SK-MEL-5 (cell line): Measurements from ENCODE around the gene ETS2. TPM values are rescaled to one million over a fixed set of nuclear protein-coding genes. Genes with fewer than 3 reads are reported as not detected.
"Not testable (repeated sequence)": the region's sequence is repeated elsewhere in the genome, so short reads cannot be mapped to it uniquely, and the experiment has no call there.

Source experiments
- DNase-seq: peaks from one replicate; pipeline ENCODE4 v3.0.0-alpha.2; 2016; ENCODE audit warnings: low read depth, low spot score
- in situ Hi-C: cut with HindIII; loops from 2 replicates; pipeline ENCODE4 v1.10.0; 2016; ENCODE audit warnings: low sequenced_read_pairs, high pct_unique_total_duplicates, low pct_unique_long_range_greater_than_20kb
- total RNA-seq: library from RNA; depleted of rRNA; stranded (reverse); fragments of >200 nt; shearing (Covaris generic); gene quantifications from 2 replicates; pipeline ENCODE4 v1.2.3, GENCODE V29; 2014

ETS2 gene
- total RNA-seq, 1 experiment from 2014 or later, result 4.2 TPM

DNA sequence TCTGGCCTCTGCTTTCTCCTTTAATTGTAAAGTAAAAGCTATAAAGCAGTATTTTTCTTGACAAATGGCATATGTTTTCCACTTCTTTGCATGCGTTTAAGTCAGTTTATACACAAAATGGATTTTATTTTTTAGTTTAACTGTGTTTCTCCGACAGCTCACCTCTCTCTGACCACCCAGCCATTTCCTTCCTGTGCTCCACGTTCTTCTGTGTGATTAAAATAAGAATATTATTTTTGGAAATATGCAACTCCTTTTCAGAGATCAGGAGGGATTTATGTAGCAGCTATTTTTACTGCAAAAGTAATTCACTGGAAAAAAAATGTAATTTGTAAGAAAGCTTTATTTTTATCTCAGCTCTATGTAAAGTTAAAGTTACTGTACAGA lies 18.0 kb downstream of the ETS2 start:
- in situ Hi-C loops, result no loop called here
- DNase-seq, result no peak

DNA sequence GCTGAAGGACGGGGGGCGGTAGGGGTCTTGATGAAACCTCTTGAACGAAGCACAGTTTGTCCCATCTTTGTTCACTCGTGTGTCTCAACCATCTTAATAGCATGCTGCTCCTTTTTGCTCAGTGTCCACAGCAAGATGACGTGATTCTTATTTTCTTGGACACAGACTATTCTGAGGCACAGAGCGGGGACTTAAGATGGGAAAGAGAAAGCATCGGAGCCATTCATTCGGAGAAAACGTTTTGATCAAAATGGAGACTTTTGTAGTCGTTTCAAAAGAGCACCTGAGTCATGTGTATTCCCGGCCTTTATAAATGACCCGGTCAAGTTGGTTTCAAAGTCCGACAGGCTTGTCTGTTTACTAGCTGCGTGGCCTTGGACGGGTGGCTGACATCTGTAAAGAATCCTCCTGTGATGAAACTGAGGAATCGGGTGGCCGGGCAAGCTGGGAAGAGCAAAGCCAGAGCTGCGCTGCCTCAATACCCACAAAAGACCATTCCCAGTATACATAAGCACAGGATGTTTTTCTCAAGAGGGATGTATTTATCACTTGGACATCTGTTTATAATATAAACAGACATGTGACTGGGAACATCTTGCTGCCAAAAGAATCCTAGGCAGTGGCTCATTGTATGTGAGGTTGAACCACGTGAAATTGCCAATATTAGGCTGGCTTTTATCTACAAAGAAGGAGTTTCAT lies 18.5 kb downstream of the ETS2 start:
- in situ Hi-C loops, result no loop called here
- DNase-seq, result no peak

DNA sequence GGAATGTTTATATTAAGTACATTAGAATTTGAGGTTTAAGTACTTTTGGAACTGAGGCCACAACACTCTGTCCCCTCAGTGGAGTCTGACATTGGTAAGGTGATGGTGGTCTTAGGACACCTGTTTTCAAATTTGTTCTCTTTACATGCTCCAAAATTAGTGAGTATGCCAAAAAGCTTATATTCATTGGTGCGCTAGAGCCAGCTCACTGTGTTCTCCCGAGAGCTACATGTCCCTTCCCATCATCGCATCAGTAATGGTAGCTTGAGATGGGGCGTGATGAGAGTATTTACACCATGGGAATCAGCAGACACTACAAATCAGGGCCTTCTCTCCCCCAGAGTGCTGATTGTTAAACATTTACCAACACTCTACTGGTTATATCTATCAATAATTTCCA lies 19.5 kb downstream of the ETS2 start:
- no peak for DNase-seq
- in situ Hi-C loops, result no loop called here

DNA sequence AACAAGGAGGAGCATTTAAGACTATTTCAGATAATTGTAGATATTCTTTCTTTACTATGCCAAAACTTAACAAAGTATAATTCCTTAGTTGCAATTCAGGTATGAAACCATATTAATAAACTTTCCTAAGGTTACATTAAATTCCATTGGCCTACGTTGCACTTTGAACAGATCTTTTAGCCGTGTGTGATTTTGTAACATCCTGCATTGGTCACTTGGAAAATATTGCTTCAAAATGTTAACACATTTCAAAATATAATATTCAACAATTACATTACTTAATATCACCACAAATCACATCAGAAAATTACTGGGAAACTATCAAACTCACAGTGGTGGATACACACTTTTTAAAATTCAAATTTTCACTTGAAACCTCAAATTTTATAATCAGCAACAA lies 20.2 kb downstream of the ETS2 start:
- in situ Hi-C loops, result no loop called here
- no peak for DNase-seq

DNA sequence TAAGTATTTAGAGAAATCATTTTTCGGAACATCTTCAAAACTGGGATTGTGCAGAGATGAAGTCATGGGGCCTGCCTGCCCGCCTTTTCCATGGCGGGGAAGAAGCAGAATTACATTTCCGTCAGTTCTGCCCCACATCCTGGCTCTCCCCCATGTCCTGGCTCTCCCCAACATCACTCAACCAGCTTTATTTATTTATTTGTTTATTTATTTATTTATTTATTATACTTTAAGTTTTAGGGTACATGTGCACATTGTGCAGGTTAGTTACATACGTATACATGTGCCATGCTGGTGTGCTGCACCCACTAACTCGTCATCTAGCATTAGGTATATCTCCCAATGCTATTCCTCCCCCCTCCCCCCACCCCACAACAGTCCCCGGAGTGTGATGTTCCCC lies 22.4 kb downstream of the ETS2 start:
- in situ Hi-C loops, DNase-seq: not testable (repeated sequence)

DNA sequence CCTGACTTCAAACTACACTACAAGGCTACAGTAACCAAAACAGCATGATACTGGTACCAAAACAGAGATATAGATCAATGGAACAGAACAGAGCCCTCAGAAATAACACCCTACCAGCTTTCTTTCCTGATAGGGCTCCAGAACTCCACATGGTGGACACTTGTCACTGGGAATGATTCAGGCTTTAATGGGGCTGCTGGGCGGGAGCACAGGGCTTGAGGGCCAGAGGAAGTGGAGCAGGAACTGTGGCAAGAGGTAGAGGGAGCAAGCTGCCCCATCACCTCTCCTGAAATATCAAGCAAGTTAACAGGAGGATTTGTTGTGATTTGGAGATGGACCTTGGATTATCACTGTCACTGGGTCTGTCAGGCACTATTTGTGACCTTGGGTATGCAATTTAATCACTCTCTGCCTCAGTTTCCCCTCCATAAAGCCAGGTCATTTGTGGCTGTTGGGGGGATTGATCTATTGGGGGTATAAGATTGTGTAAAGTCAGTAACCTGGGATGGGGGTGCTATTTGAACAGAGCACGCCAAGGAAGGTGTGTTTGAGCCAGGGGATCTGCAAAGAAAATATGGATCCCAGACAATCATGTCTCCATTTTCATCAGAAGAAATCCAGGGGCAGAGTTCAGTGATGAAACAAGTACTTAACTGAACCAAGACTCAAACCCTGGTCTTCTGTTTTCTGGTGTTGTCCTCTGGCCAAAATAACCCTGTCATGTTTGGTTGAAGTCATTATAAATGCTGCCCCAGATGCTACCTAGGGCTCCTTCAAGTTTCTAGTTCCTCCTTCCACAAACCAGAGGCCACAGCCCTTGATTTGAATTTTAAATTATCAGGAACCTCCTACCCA lies 25.2 kb downstream of the ETS2 start:
- in situ Hi-C loops, result no loop called here
- no peak for DNase-seq

DNA sequence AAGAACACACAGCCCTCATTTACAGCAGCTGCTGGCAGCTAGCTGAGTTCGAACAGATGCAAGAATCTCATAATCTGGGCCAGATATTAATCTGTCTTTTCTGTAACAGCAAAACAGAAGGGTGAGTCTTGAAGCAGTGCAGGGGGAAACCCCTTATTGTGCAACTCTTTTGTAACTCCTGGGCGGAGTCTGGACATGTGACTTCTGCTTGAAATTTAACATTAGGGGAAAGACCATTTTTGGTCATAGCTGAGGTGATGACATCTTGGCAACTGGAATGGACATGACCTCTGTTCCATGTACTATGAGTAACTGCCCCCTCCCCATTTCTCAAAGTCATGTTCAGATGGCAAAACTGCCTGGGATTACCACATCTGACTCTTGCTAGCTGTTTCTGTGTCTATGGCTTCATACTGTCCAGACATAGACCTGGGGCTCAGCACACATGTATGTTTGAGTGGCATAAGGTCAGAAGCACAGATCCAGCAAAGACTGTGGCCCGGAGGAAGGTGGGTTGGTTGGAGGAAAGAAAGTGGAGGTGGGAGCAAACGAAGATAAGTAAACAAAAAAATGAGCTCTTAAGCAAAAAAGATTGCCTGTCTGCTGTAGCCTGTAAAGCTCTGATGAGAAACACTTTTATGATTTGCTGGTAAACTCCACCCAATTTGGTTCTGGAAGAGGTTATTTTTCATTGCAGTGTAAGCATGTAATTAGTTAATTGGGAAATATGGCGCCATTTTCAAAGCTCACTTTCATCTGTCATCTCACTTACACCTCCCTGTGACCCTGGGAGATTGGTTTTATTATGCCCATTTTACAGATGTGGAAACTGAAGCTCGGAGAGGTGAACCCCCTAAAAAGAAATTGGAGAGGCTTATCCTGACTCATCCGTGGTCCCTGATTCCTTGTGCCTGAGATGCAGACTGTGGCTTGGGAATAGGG lies 26.1 kb downstream of the ETS2 start:
- in situ Hi-C loops, result no loop called here

DNA sequence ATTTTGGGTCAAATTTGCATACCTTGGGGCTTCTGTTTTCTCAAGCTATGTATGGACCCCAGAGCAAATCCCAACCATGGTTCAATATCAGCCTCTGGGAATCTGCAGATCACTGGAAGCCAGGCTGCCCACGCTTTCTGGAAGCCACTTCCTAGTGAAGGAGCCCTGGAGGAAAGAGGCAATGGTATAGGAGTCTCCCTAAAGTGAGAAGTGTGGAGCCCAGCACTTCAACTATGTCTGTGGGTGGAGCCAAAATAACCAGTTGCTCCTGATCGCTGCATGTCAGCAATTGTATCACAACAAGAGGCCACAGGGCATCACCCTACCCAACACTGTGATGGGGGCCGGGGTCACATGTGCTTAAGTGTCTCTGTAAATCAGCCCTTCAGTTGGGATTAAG lies 26.9 kb downstream of the ETS2 start:
- in situ Hi-C loops, result no loop called here
- DNase-seq, result no peak

More for the DNA sequence above, 26.1 kb downstream of the ETS2 start:
- peak; percentile 32 for DNase-seq

DNA sequence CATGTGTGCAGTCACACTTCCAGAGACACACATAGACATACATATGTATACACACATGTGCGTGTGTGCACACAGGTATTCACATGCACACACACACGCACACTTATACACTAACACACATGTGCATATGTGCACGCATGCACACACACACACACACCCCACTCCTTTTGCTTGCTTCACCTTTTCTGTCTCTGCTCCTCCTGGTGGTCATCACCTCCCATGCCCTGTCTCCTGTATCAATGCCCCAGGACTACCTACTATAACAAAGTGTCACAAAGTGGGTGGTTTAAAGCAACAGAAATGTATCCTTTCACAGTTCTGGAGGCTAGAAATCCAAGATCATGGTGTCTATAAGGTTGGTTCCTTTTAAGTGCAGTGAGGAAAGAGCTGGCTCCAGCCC lies 27.4 kb downstream of the ETS2 start:
- no peak for DNase-seq
- in situ Hi-C loops, result no loop called here

DNA sequence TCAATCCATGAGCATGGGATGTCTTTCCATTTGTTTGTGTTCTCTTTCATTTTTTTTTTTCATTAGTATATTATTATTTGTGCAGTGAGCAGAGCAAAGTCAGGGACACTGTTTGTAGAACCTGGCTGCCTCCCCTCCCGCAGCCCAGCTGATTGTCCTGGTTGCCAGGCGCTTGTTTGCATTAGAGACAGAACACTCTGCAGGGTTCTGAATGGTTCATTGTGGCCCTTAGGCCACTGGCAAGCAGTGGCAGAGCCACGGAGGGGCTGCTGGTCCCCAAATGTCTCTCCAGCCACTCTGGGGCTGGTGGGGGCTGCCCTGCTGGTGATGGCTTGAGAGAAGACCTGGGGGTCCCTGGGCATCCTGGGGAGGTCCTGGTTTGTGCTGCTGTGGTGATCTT lies 29.0 kb downstream of the ETS2 start:
- in situ Hi-C loops, result no loop called here
- DNase-seq, result no peak

DNA sequence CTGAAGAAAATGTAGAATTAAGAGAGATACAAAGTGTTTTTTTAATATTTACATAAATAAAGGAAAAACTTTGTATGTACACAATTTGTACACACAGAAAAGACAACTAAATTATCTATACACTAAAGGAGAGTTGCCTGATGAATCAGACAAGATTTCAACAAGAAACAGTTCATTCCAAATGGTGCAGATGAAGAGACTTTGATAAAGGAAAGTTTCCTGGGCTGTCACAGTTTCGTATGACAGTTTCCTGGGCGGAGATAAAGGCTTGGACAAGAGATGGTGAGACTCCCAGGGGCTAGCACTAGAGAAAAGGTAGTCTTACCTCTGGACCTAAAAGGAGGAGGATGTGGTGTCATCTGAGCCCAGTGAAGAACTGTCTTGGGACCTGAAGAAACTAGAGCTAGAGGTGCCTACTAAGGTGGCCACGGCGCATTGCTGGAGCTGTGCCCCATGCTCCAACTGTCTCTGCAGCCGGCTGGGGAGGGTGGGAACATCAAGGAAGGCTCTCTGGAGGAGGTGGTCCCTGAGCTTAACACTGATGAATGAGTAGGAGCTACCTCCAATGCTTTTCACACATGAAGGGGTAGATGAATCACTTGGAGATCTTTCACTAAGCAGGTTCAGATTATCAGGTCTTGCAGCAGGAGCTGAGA lies 32.2 kb downstream of the ETS2 start:
- in situ Hi-C loops, result no loop called here

DNA sequence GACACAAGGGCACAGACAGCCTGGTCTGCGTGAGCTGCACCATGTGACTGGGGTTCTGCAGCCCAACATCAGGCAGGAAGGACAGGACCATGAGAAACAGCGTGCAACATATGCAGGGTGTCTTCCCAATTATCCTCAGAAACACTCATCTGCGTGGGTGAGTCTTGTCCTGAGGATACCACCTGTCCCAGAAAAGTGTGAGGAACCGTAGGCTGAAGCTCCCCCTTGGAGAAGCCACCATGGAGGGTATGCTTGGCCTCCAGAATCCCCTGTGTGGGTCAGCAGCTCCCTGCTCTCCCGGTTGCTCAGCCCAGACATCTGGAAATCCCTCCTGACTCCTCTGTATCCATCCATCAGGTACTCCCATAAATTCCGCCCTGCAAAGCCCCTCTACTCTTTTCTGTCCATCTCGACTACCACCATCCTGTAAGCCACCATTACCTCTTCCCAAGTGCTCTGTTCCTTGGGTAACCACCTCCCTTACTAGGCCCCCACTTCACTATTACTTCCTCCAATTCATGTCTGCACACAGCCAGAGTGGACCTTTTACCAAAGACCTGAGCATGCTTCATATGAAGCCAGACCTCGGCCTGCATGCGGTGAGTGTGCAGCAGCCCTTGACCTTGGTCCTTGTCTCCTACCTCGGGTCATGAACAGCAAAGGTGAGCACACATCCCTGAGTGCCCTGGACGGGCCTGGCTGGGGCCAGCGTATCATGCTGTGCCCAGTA lies 33.0 kb downstream of the ETS2 start:
- in situ Hi-C loops, result no loop called here
- DNase-seq, result no peak

More for the DNA sequence above, 32.2 kb downstream of the ETS2 start:
- no peak for DNase-seq

DNA sequence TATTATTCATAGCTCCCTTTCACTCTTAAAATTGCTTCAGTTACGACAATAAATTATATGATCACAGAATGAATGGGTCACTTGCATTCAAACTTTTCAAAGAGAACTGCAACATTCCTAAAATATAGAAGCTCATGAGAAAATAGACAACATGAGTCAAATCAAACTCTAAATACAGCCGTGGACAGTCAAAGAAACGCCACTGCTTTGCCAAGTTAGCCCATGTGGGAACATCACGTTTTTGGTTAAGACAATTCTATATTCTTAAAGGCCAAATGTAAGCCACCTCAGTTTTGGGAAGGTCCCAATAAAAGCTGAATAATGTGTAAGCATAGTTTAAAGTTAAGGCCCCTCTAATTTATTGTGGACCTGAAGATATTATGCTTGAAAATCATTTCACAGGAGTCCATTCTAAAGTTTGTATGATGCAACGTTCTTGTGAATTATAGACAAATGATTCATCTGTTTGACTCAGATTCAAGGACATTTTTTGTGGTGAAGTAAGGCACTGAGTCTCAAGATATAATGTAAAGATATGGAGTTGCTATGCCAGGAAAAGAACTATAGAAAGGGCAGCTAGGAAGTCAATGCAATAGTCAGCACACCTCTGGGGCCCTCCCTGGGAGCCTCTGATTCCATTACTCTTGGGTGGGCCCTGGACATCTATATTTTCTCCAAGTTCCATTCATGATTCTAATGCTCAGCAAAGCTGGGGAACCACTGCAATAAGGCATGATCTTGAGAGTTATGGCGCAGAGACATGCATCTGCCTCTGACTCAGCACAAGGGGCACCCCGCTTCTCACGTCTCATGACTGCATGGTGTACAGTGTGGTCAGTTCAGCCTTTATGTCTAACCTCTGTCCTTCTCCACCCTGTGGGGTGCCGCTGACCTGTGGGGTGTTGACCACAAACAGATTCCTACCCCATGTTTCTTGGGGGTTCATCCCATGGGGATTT lies 33.9 kb downstream of the ETS2 start:
- peak; percentile 2 for DNase-seq
- in situ Hi-C loops, result no loop called here

DNA sequence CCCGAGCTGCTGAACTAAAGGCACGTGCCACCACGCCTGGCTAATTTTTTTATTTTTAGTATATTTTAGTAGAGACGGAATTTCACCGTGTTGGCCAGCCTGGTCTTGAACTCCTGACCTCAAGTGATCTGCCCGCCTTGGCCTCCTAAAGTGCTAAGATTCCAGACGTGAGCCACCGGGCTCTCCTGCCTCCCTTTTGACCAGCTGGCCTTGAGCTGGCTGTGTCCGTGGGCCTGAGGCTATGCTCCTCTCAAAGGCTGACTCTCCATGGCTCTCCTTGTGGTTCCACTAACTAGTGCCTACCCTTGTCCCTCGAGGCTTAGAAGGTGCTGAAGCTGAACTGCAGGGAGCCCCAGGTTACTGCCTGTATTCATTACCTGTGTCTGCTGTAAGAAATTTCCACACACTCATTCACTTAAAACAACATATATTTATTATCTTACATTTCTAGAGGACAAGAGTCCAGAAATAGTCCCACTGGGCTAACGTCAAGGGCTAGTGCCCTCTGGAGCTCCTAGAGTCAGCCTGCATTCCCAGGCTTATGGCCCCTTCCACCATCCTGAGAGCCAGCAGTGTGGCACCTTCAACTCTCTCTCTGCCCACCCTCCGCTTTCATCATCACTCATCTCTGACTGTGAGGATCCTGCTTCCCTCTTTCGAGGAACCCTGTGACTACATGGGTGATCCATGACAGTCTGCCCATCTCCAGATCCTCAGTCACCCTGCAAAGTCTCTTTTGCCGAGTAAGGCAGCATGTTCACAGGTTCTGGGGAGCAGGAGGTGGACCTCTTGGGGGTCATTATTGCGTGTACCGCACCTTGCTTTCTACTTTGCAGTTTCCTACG lies 34.9 kb downstream of the ETS2 start:
- in situ Hi-C loops, result no loop called here

DNA sequence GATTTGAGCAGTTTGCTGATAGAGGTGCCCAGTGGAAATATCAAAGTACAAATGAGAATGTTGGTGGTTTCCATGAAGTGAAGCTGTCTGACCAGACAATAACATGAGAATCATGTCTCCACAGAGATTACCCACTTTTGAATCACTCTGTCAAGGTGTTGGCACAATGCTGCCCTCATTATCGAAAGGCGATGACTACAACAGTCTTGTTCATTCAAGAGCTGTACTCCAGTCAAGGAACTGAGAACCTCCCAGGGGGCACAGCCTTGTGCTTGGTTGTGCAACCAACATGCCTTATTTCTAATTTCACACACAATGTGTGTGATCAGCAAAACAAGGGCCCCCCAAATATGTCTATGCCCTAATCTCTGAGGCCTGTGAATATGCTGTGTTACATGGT lies 35.7 kb downstream of the ETS2 start:
- DNase-seq, result no peak
- in situ Hi-C loops, result no loop called here

More for the DNA sequence above, 34.9 kb downstream of the ETS2 start:
- DNase-seq, result no peak
